ENCODE data around the gene PHETA2.
"Not testable (repeated sequence)": the region's sequence is repeated elsewhere in the genome, so short reads cannot be mapped to it uniquely, and the experiment has no call there.

Gene PHETA2

DNA sequence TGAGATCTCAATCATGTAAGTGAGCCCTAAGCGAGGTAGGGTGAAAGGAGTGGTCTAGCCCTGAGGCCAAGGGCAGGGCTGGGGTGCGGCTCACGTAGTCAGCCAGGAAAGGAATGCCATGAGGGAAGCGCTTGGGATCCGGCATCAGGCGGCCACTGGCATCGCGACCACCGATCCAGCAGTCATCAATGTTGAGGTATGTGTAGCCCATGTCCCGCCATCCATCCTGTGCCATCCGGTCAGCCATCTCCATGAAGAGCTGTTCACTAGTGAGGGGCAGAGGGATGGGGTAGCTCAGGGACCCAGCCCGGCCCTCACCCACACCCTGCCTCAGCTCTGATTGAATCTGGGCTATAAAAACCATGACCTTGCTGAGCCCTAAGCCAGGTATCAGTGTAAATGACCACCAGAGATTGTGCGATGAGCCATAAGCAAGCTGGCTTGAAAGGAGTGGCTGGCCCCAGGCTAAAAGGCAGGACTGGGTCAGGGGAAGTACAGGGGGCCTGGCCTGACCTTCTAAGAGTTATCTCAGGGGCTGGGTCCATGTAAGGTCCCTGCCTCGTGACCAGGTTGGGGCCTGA is 6.3 kb upstream of the PHETA2 start:
- in situ Hi-C loops (cut with HindIII; ENCODE audit: low sequenced_read_pairs), result no loop called here
- DNase-seq (ENCODE audit: low read depth, low spot score), result no peak
- no peak overlapping the region for H3K4me3 ChIP-seq (ENCODE audit: low read depth, low read length)
- TF ChIP-seq, protein P1, sequence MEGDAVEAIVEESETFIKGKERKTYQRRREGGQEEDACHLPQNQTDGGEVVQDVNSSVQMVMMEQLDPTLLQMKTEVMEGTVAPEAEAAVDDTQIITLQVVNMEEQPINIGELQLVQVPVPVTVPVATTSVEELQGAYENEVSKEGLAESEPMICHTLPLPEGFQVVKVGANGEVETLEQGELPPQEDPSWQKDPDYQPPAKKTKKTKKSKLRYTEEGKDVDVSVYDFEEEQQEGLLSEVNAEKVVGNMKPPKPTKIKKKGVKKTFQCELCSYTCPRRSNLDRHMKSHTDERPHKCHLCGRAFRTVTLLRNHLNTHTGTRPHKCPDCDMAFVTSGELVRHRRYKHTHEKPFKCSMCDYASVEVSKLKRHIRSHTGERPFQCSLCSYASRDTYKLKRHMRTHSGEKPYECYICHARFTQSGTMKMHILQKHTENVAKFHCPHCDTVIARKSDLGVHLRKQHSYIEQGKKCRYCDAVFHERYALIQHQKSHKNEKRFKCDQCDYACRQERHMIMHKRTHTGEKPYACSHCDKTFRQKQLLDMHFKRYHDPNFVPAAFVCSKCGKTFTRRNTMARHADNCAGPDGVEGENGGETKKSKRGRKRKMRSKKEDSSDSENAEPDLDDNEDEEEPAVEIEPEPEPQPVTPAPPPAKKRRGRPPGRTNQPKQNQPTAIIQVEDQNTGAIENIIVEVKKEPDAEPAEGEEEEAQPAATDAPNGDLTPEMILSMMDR (IDR thresholded peaks at IDR 0.05; ENCODE audit: low read depth, low read length), result no peak

DNA sequence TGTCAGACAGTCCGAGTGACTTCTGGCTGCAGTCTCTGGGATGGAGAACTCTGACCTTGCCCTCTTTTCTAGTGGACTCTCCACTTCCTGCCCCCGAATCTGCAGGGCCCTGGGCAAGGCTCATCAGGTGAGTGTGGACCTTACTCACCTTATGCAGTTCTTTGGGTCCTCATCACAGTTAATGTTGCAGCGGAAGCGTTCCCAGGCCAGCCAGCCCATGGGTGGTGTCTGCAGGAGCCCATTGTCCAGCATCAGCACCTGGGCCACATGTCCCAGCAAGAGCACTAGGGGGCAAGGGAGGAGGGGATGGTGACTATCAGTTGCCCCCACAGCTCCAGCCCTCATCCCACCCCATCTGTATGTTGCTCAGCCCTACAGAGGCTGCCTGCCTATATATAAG is 5.8 kb upstream of the PHETA2 start:
- in situ Hi-C loops (cut with HindIII; ENCODE audit: low sequenced_read_pairs), result no loop called here
- TF ChIP-seq, protein P1 (IDR thresholded peaks at IDR 0.05; ENCODE audit: low read depth, low read length), result no peak
- no peak for DNase-seq (ENCODE audit: low read depth, low spot score)
- no peak overlapping the region for H3K4me3 ChIP-seq (ENCODE audit: low read depth, low read length)

DNA sequence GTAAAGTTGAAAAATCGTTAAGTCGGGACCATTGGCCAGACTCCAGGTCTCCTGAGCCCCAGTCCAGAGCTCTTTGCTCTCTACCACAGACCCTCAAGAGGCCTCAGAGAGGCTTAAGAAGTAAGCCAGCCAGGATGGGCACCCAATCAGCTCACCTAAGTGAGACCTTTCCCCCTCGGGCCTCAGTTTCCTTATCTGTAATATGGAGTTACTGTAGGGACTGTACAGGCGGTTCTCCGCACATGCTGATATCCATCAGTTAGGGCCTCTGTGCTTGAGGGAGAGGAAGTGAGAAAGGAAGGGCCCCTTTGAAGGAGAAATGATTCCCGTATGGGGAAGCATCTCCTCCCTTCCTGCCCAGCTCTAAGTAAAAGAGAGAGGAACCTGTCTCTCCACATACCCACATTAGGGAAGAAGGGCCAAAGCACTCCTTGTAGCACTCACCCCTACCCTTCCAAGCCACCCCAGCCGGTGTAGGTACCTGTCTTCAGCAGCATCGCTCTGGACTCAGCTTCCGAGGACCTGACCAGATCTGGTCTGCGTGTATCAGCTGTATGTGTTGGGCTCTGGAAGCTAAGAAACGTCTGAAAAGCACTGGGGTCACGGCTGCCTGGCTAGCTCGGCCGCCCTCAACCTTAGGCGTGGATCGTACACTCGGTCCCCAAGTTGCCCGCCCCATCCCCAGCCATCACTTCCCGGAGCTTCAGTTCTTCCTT is 4.1 kb upstream of the PHETA2 start:
- DNase-seq (ENCODE audit: low read depth, low spot score), result peak; percentile 7
- TF ChIP-seq, protein P1 (IDR thresholded peaks at IDR 0.05; ENCODE audit: low read depth, low read length), result no peak
- H3K4me3 ChIP-seq (ENCODE audit: low read depth, low read length), result peak overlapping the region; percentile 58
- in situ Hi-C loops (cut with HindIII; ENCODE audit: low sequenced_read_pairs), result no loop called here

DNA sequence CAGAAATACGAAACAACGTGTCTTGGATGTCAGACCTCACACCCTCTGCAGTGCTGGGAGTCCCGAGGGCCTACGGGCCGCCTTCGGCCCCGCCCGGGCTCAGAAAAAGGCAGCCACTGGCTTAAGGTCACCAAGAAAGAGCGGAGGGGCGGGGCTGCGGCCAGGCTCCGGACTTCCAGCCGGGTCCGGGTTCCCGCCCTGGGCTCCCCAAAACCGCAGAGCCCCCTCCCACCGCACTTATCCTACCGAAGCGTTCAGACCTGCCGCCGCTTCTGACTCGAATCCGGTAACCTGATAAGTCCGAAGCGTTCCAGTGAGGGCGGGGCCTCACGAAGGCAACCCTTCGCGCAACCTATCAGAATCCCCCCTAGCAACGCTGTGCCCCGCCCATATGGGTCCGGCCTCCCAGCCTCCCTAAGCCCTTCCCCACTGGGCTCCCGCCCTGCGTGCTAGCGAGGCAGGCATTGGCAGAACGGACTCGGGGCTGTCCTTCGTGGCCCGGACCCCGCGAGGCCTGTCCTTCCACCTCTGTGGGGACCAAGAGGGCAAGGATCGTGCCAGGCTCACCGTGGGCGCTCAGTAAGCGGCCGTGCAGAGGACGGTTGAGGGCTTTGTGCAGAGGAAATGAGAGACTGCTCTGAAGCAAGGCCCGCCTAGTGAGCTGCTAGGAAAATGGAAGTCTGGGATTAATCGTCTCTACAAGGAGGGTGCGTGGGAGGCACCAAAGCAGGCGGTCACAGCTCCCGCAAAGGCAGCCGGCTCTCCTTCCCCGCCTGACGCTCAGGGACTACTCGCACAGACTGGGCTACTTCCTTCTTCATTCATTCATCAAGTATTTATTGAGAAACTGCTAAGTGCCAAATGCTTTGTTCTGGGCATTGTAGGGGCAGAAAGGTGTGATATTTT is 3.3 kb upstream of the PHETA2 start, which contains the start of gene NAGA:
Gene NAGA, minus strand, starts transcription at position 296 of the 906 bp plus-strand sequence. CDS start 515 bp downstream, outside the sequence.
- in situ Hi-C loops (cut with HindIII; ENCODE audit: low sequenced_read_pairs), result no loop called here
- peak; percentile 98 for DNase-seq (ENCODE audit: low read depth, low spot score)
- H3K4me3 ChIP-seq (ENCODE audit: low read depth, low read length), result peak within 1 kb of the TSS; percentile 58
- TF ChIP-seq, protein P1 (IDR thresholded peaks at IDR 0.05; ENCODE audit: low read depth, low read length), result no peak

DNA sequence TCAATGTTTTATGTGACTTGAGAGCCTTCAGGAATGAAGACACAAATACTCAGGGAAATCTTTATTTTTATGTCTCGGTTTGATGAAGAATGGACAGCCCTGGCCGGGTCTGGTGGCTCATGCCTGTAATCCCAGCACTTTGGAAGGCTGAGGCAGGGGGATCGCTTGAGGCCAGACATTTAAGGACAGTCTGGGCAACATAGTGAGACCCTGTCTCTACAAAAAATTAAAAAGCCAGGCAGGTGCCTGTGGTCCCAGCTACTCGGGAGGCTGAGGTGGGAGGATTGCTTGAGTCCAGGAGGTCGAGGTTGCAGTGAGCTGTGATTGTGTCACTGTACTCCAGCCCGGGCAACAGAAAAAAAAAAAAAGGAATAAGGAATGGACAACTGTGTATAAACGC is 2.5 kb upstream of the PHETA2 start:
- H3K4me3 ChIP-seq (ENCODE audit: low read depth, low read length); DNase-seq (ENCODE audit: low read depth, low spot score); in situ Hi-C loops (cut with HindIII; ENCODE audit: low sequenced_read_pairs): not testable (repeated sequence)

DNA sequence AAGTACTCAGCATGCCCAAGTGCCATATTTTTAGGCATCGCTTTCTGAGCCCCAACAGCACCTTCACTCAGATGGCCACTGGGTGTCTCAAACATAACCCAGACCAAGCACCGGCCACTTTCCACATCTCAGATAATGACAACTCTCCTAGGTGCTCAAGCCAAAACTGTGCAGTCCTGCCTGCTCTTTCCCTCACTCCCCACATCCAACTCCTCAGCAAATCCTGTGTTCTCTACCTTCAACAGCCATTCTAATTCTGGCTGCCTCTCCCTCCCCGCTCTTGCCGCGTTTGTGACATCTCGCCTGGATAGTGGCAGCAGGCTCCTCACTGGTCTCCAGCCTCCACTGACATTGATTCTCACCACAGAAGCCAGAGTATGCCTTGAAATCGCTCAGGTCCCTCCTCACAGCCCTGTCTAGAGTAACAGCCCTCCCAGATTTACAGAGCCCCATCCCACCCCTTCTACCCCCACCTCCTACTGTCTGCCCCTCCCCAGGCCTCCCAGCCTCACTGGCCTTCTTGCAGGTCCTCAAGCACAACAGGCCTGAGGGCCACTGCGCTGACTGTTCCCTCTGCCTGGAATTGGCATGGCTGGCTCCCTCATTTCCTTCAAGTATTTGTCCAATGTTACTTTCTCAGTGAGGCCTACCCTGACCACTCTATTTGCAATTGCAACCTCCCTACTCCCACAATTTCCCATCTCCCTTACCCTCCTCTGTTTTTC is 1.3 kb upstream of the PHETA2 start:
- no peak overlapping the region for H3K4me3 ChIP-seq (ENCODE audit: low read depth, low read length)
- TF ChIP-seq, protein P1 (IDR thresholded peaks at IDR 0.05; ENCODE audit: low read depth, low read length), result no peak
- DNase-seq (ENCODE audit: low read depth, low spot score), result no peak
- in situ Hi-C loops (cut with HindIII; ENCODE audit: low sequenced_read_pairs), result no loop called here
